Stimulated activated CD4-positive, alpha-beta T cell treated with anti-CD3 and anti-CD28 coated beads, Interleukin-2, amount 100 ng/mL, for 4 hours (primary cell): ENCODE measurements around the gene ROBO4.

Experiments used
- DNase-seq: peaks from one replicate; pipeline ENCODE4 v3.0.0-alpha.2; 2020; ENCODE audit warnings: low read depth

The ROBO4 gene

GRCh38 chr11:124918950-124919349 is 21.3 kb upstream of the ROBO4 start, which contains the start of gene HEPN1:
Gene HEPN1, plus strand, starts transcription at chr11:124919250.
- no peak for DNase-seq

DNA sequence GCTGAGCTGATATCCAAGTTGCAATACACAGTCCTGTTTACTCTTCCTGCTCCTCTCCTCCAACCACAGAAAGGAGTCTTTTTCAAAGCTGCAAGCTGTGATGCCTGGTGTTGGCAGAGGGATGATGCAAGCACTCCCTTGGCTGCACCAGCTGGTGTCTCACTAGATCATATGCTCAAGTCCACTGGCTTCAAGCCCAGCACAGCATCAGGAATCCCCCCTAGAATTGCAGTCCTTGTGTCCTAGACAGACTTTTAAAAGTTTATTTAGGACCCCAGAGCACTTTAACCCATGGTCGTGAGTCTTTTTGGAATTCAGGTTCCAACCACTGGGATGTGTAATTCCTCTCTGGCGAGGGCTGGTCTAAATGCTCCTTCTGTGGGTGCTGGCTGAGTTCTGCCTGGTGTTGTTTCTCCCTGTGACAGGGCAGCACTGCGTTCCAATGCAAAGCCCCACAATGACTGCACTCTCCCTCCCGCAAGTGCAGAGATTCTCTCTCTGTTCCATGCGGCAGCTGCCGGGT is 19.5 kb upstream of the ROBO4 start:
- DNase-seq = no peak

- DNase-seq = no peak
These were observed 18.7 kb upstream of the ROBO4 start for GRCh38 chr11:124916370-124916710.

DNA sequence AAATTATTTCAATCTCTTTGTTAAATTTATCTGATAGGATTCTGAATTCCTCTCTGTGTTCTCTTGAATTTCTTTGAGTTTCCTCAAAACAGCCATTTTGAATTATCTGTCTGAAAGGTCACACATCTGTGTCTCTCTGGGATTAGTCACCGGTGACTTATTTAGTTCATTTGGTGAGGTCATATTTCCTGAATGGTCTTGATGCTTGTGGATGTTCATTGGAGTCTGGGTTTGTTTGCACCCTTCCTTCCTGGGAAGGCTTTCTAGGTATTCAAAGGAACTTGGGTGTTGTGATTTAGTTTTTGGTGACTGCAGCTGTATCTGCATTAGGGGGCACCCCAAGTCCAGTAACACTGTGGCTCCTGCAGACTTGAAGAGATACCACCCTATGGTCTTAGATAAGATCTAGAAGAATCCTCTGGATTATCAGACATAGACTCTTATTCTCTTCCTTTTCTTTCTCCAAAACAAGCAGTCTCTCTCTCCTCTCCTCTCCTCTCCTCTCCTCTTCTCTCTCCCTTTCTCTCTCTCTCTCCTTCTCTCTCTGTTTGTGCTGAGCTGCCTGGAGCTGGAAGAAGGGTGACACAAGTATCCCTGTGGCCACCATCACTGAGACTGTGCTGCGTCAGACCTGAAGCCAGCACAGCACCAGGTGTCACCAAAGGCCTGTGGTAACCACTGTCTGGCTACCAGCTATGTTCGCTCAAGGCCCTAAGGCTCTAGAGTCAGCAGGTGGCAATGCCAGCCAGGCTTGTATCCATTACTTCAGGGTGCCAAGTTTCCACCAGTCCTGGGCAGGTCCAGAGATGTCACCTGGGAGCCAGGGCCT is 18.1 kb upstream of the ROBO4 start:
- DNase-seq = no peak

- no peak for DNase-seq
These were observed 5.0 kb upstream of the ROBO4 start for GRCh38 chr11:124902616-124903015.

- DNase-seq = no peak
These were observed 2.8 kb upstream of the ROBO4 start for GRCh38 chr11:124900464-124900863.

GRCh38 chr11:124899383-124900145 is 1.9 kb upstream of the ROBO4 start:
- DNase-seq = no peak

DNA sequence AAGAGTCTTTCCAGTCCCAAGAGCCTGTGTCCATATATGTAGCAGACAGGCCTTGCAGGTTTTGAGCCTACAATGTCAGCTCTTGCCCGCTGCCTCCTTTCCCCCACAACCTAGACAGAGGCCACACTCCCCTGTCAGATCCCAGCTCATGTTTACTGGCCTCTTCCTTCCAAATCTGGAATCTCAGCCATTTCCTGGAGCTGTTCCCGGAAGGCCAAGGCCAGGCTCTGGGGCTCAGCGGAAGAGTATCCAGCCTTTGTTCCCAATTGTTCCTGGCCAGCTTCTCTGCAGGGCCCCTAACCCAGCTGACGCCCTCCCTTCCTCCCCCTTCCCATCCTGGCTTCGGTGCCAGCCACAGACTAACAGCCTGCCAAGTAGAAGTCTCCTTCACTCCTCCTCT is 1.0 kb upstream of the ROBO4 start:
- DNase-seq = no peak

GRCh38 chr11:124898263-124898680 is 607 bp upstream of the ROBO4 start:
- no peak for DNase-seq

- DNase-seq = no peak
These were observed 759 bp downstream of the ROBO4 start for GRCh38 chr11:124896821-124897391.

DNA sequence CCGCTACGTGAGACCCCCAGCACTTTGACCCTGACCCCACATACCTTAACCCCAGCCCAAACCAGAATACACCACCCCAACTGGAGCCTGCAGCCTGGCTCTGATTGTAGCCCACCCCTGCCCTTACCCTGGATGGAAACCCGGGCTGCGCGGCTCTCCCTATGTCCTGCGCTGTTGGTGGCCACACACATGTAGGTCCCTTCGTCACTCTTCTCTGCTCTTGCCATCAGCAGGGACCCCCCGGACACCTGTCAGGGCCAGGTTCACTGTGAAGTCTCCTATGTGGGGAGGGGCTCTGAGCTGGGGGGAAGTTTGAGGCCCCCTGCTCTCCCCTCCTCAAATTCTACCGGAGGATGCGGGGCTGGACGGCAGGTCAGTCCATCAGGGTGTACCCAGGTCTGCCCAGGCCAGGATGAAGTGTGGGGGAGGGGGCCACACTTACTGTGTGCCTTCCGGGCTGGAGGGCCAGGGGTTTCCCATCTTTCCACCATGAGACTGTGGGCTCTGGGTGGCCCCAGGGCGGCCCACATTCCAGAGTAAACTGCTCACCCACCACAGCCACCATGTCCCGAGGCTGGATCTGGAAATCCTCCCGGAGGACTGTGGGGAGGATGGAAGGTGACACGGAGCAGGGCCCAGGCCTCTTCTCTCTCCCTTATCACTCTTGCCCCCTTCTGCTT is 1.5 kb downstream of the ROBO4 start:
- DNase-seq = no peak

- no peak for DNase-seq
These were observed 2.1 kb downstream of the ROBO4 start for GRCh38 chr11:124895471-124895971.

DNA sequence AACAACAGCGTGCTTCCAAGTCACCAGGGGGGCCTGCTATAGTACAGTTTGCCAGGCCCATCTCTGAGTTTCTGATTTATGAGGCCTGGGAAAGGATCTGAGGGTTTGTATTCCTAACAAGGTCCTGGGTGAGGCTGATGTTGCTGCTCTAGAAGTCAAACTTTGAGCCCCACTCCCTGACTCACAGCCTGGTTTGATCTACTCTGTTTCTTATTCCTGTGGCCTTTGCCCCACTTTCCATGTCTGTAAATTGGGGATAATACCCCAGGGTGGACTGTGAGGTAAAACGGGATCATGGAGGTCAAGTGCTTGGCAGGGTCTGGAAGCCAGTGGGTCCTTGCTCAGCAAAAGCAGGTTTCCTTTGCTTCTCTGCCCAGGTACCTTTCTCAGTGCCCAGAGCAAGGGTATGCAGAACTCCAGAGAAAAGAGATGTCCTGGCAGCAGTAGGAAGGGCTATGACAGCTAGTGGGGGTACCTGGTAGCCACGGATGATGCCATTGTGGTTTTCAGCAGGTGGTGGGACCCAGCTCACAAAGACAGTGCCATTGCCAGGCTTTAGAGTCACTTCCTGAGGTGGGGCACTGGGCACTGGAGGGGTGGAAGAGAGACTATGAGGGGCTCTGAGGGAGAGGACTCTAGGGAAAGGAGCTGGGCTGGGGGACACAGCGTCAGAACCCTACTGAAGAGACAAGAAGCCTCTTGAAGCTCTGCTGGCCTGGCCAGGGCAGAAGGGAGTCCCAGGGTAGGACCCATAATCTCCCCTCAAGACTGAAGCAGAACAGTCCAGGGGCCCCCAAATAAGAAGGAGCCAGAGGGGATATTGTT is 2.8 kb downstream of the ROBO4 start:
- DNase-seq = no peak

DNA sequence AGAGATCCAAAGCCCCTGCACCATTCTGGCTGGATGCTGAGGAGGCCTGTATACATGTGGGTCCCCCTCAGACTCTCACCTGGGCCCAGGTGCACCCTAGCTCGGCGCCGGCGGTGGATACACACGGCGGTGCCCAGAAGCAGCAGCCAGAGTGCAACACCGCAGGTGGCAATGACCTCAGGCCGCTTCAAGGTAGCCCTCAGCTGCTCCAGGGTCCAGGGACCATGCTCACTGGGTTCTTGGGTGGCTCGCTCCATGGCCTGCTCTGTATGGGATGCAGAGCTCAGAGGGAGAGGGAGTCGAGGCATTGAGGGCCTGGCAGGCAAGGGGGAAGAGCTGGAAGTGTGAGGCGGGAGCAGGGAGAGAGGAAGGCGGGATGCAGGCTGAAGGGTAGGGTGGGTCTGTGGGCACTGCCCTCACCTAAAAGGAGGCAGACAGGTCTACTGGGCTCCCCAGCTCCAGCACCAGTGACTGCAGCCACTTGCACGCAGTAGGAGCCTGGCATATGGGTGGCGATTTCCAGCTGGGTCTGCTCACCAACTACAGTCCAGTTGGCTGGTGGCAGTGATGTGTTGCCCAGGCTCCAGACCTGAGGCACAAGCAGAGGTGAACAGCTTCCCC is 3.8 kb downstream of the ROBO4 start:
- DNase-seq = no peak

GRCh38 chr11:124892750-124893454 is 4.8 kb downstream of the ROBO4 start:
- DNase-seq = no peak

DNA sequence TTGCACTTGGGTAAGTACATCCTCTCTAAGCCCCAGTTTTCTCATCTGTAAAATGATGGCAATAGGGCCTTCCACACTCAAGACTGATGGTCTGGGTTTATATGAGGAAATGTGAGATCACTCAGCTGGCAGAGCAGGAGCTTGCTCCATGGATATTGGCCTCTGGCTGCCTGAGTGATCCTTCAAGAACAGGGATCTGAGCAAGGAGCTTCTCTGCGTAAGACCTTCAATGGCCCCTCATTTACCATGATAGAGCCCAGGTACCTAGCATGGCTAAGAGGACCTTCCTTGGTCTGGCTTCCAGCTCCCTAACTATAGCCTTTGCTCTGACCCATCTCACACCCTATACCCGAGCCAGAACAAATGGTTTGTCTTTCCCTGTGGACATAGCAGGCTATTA is 5.5 kb downstream of the ROBO4 start:
- no peak for DNase-seq

DNA sequence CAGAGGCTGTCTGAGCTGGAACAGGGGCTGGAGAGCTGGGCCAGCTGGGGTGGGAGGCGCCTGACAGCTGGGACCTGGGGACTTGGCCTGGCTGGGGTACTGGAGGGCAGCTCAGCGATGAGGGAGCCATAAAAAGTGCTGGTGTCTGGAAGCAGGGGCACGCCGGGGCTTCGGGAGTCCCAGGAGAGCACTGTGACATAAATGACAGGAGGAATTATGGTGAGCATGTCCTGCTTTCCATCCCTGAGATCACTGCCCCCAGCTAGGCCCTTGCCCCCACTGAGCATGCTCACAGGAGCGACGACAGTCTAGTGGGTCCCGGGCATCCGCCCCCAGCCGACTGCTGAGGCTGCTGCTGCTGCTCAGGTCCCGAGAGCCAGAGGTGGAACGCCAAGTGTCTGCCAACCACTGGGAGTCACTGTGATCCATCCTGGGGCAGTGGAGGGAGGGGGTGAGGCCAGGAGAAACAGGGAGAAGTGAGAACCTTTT is 6.2 kb downstream of the ROBO4 start:
- DNase-seq = no peak

- DNase-seq = no peak
These were observed 6.8 kb downstream of the ROBO4 start for GRCh38 chr11:124890683-124891372.

DNA sequence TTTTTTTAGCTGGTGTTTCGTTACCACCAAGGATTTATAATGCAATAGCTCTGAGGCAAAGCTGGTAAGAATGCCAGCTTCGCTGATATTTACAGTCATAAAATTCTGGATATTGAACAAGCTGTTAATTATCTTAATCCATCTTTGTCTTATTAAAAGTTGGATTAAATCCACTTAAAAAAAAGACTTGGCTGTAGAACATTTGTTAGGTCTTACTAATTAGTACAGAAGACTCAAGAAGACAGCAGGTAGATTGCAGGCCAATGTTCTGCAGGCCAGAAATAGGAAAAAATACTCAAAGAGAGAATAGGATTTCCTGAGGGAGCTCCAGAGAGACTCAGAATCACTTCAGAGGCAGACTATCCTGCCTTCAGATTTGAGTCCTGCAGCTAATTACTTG is 7.5 kb downstream of the ROBO4 start:
- DNase-seq = no peak
